GM13977 (cell line): ENCODE results near the gene LMF1.

ENCODE experiments used
- DNase-seq: peaks from one replicate; pipeline ENCODE4 v3.0.0; 2012; ENCODE audit warnings: low spot score
- CTCF ChIP-seq: IDR thresholded peaks from 2 replicates; pipeline ENCODE4 v1.5.1; 2012; ENCODE audit warnings: mild to moderate bottlenecking, control low read depth; ENCODE audit not compliant: insufficient read depth; ENCODE audit errors: extremely low read depth, missing control alignments
- in situ Hi-C: fragments of 300-500 bp; cut with MboI; formaldehyde crosslinking; loops from one replicate; pipeline ENCODE4 v1.12.0; 2022; ENCODE audit warnings: low sequenced_read_pairs, low pct_unique_long_range_greater_than_20kb, mixed read lengths, inconsistent platforms; ENCODE audit not compliant: unreplicated experiment

Gene LMF1

GRCh38 chr16:917591-918061, 53.2 kb downstream of the LMF1 start:
- no peak for TF ChIP-seq CTCF
- no peak for DNase-seq
- in situ Hi-C loops = no loop called here

- TF ChIP-seq CTCF = no peak
- in situ Hi-C loops = no loop called here
- no peak for DNase-seq
Measured at GRCh38 chr16:916035-916799, 54.6 kb downstream of the LMF1 start.

- no peak for DNase-seq
- TF ChIP-seq CTCF = no peak
- in situ Hi-C loops = no loop called here
Measured at GRCh38 chr16:915546-915945, 55.2 kb downstream of the LMF1 start.

- in situ Hi-C loops = no loop called here
- DNase-seq = no peak
Measured at GRCh38 chr16:914440-914839, 56.3 kb downstream of the LMF1 start.

GRCh38 chr16:913817-914439, 56.9 kb downstream of the LMF1 start:
- TF ChIP-seq CTCF = no peak
- no peak for DNase-seq
- in situ Hi-C loops = no loop called here

More at GRCh38 chr16:914440-914839, 56.3 kb downstream of the LMF1 start:
- TF ChIP-seq CTCF = no peak

- no peak for DNase-seq
- in situ Hi-C loops = no loop called here
- no peak for TF ChIP-seq CTCF
Measured at GRCh38 chr16:912684-913613, 57.8 kb downstream of the LMF1 start.
